DMS53 treated with DMSO at 0.1 percent for 48 hours (cell line): Measurements from ENCODE around the gene CXCL13.
"Not testable (repeated sequence)": the region's sequence is repeated elsewhere in the genome, so short reads cannot be mapped to it uniquely, and the experiment has no call there.

Experiments
- DNase-seq: peaks from one replicate; lab custom pipeline; 2025; ENCODE audit not compliant: unreplicated experiment; lab: John Stamatoyannopoulos, UW

CXCL13 gene

GRCh38 chr4:77600521-77601451 is 4.8 kb upstream of the CXCL13 start:
- DNase-seq, result peak; percentile 48

- no peak for DNase-seq
Measured at GRCh38 chr4:77601614-77602187, 3.9 kb upstream of the CXCL13 start.

GRCh38 chr4:77613267-77613666 is 7.6 kb downstream of the CXCL13 start:
- DNase-seq, result no peak

GRCh38 chr4:77615153-77615552 is 9.5 kb downstream of the CXCL13 start:
- DNase-seq, result no peak

- DNase-seq, result no peak
Measured at GRCh38 chr4:77617203-77617602, 11.6 kb downstream of the CXCL13 start.

GRCh38 chr4:77618383-77619241 is 13.0 kb downstream of the CXCL13 start:
- peak; percentile 81 for DNase-seq

GRCh38 chr4:77619408-77619807 is 13.8 kb downstream of the CXCL13 start:
- peak; percentile 30 for DNase-seq

- DNase-seq, result no peak
Measured at GRCh38 chr4:77621254-77621653, 15.6 kb downstream of the CXCL13 start.

GRCh38 chr4:77623091-77623490 is 17.5 kb downstream of the CXCL13 start:
- no peak for DNase-seq

- DNase-seq, result no peak
Measured at GRCh38 chr4:77624213-77624612, 18.6 kb downstream of the CXCL13 start.

- DNase-seq, result no peak
Measured at GRCh38 chr4:77625485-77625884, 19.9 kb downstream of the CXCL13 start.

- DNase-seq, result no peak
Measured at GRCh38 chr4:77629885-77630284, 24.3 kb downstream of the CXCL13 start.

- DNase-seq, result no peak
Measured at GRCh38 chr4:77631276-77631675, 25.7 kb downstream of the CXCL13 start.

GRCh38 chr4:77634132-77634785 is 28.6 kb downstream of the CXCL13 start:
- no peak for DNase-seq

- no peak for DNase-seq
Measured at GRCh38 chr4:77635246-77635645, 29.6 kb downstream of the CXCL13 start.

GRCh38 chr4:77635876-77636275 is 30.3 kb downstream of the CXCL13 start:
- DNase-seq, result no peak

- DNase-seq, result peak; percentile 76
Measured at GRCh38 chr4:77636902-77637301, 31.3 kb downstream of the CXCL13 start.

- not testable (repeated sequence) for DNase-seq
Measured at GRCh38 chr4:77644069-77644468, 38.4 kb downstream of the CXCL13 start.

GRCh38 chr4:77650787-77651186 is 45.2 kb downstream of the CXCL13 start:
- no peak for DNase-seq

- no peak for DNase-seq
Measured at GRCh38 chr4:77651820-77652219, 46.2 kb downstream of the CXCL13 start.
